Endometrial microvascular endothelial cells (primary cell): ENCODE measurements around the gene MCTP1. TPM values are rescaled to one million over a fixed set of nuclear protein-coding genes. Genes with fewer than 3 reads are reported as not detected.

Experiments used
- in situ Hi-C: cut with HindIII; loops from 2 replicates; pipeline ENCODE4 v1.10.0; 2017; ENCODE audit warnings: low sequenced_read_pairs, low pct_unique_long_range_greater_than_20kb; ENCODE audit errors: inconsistent ontology term
- total RNA-seq: library from RNA; depleted of rRNA; stranded (reverse); fragments of >200 nt; gene quantifications from one replicate; pipeline ENCODE4 v1.2.3, GENCODE V29; 2015; ENCODE audit errors: inconsistent ontology term

Gene MCTP1
- total RNA-seq, 1 donor from 2014 or later: 53.8 TPM

DNA sequence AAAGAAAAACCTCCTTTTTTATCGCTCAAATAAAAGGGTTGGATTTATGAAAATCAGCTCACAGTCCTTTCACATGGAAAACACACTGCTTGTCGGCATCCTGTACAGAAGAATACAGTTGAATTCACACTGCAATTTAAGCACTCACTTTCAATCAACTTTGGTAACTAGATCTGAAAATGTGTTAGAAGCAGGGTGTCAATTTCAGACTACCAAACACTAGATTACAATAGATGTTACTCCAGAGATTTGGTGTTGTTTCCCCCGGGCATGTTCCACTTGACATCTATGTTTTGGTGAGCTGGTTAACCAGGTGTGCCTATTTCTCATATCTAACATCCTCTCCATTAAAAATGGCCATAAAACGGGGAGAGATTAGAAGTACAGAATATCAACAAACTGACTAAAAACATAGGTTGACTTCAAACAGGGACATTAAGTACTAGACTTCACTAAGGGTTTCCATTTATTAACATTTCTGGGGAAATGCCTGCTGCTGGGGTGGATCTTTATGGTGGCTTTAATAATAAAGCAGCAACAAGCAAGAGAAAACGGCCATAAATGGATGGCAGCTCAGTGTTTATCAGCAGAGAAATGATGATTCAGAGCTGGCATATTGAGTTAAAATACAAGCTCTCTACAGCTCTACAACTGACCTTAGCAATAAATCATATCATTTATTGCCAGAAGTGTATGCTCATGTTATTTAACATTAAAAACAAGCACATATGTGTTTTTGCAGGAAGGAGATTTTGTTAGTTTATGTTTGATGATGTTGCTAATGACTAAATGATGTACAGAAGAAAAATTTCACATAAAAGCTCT, 507.6 kb downstream of the MCTP1 start:
- in situ Hi-C loops: no loop called here

DNA sequence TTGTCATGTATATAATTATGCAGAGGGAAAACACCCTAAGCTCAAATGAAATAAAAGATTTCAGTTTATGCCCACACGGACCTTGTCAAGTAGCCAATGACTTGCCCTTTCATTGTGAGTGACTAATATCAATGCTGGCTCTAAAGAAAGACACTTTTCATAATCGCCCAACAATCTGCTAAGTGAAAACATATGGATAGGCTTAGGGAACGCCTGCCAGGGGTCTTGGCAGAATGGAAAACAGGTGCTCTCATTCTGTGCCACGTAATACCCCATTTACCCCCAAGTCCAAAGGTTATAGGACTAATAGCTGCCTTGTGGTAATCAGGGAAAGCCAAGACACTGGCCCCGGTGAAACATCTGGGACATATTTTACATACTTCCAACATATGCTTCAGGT, 508.7 kb downstream of the MCTP1 start:
- in situ Hi-C loops: no loop called here

DNA sequence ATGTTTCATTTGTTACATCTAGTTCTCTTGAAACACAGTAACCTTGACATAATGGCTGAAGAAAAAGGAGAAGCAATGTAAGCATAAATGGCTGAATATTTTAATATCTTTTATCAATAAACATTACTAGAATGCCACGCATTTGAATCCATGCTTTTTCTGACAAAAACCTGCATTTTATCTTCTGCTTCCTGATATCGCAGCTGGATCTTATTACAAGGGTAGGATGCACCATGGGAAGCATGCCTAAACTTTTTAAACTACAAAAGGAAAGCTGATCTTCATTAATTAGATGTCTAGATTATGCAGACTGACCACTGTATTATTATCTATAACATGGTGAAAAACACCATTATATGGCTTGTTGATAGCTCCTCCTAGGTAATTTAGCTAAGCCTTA, 509.8 kb downstream of the MCTP1 start:
- in situ Hi-C loops: no loop called here

DNA sequence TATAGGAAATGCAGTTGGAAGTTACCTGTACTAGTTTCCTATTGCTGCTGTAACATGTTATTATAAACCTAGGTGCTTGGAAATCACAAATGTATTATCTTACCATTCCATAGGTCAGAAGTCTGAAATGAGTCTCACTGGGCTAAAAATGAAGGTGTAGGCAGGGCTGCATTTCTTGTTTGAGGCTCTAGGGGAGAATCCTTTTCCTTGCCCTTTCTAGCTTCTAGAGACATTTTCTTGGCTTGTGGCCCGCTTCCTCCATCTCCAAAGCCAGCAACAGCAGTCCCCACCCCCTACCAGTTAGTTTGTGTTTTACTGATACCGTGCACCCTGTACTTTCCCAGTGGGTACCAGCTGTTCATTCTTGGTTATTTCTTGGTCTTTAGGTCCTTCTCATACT, 513.2 kb downstream of the MCTP1 start:
- in situ Hi-C loops: no loop called here

DNA sequence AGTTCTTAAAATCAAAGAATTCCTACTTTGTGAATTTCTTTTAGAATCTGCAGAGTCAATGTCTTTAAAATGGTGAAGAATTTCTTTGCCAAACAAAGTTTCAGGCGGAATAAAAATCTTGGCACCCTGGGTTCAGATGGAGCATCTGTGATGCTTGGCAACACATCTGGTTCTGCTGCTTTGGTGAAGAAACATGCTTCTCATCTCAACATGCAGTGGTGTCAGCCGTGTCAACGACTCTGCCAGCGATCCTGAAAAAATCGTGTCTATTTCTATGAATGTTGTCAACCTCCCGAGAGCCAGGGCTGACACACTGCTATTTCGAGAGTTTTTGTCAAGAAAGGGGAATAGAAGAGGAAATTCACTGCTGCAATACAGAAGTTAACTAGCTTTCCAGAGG, 514.9 kb downstream of the MCTP1 start:
- in situ Hi-C loops: no loop called here

DNA sequence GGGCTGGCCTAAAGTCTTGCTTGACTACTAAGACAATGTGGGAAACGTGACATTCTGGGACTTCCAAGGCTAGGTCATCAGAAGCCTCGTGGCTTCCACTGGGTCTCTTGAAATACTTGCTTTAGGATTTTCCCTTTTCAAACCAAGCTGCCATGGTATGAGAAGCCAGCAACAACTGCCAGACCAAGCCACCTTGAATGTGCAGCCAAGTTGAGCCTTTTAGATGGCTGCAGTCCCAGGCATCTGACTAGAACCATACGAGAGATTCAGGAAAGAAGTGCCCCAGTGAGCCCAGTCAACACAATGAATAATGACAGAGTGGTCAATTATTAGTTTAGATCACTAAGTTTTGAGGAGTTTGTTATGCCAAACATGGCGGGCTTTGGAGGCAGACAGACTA, 523.1 kb downstream of the MCTP1 start:
- in situ Hi-C loops: no loop called here

DNA sequence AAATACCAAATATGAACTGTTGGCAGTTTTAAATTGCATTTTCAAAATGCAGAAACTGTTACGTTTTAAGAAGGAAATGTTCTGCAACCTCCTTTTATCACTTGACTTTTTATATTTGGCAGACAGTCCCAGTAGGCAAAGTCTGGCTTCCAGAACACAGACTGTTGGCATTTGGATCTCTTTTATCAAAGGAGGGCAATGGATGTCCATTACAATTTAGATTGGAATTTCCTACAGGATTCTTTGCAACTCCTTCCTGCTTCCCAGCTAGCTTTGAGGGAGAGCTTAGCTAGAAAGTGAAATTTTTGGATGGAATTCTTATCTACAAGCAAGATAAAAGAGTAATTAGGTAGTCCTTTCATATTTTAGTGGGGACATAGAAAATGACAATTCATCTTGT, 523.8 kb downstream of the MCTP1 start:
- in situ Hi-C loops: no loop called here

DNA sequence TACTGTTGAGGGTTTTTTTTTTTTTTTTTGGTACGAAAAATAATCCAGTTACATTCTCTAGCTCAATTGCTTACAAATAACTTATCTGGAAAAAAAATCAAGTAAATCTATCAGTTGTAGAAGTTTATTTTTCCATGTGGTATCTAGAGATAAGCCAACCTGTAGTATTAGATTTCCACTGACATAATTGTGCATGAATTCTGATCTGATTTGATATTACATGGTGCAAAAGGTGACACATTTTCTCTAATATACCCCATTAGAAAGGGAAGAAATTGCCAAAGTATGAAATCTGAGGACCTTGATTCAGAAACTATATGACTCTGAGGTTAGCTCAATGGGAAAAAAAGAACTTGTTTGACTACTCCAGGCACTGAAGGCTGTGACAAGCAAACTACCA, 524.9 kb downstream of the MCTP1 start:
- in situ Hi-C loops: no loop called here

DNA sequence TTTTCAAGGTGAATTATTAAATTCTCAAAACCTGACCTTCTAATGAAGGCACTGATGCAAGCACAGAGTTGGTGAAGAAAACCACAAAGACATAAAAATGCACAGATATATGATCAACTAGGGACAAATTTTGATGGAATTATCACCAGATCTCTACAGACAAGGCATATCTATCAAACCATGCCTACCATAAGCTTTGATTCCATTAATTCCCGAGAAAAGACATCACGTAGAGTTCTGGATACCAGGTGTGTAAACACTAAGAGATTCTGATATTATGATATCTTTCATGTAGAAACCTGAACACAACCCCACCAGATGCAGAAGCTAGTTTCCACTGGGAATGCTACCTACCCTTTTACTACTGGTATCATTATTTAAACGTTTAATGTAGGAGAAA, 525.9 kb downstream of the MCTP1 start:
- in situ Hi-C loops: no loop called here

DNA sequence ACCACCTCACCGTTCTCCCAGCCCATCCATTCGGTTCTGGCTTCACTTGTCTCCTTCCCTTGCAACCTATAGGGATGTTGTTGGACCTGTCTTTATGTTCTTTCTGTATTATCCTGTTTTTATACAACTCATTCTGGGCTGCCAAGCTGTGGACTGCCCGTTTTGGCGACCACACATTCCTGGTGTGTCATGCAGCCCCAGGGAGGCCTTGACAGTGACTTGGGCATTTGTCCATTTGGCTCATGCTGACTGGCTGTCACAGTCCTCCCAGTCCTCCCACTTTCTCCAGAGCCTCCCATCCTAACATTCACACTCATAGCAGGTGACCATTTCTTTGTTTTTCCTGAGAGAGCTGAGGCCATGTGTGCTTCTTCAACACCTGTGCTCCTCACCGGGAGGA, 530.1 kb downstream of the MCTP1 start:
- in situ Hi-C loops: no loop called here

DNA sequence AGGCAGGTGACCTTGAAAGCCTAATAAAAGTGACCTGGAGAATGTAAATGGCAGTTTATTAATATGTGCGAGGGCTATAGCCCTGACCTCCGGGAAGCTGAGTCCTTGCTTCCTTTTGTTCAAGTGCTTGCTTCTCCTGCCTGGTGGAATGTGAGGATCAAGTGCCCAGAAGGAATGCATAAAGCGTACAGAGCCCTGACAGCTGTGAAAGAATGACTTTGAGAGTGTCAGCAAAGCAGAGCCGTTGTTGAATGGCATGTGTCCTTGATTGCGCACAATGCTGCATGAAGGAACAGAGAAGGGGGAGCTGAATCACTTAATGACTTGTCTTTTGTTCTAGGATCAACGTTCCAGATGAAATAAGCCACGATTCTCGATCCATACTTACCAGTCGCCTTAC, 533.4 kb downstream of the MCTP1 start:
- in situ Hi-C loops: no loop called here

DNA sequence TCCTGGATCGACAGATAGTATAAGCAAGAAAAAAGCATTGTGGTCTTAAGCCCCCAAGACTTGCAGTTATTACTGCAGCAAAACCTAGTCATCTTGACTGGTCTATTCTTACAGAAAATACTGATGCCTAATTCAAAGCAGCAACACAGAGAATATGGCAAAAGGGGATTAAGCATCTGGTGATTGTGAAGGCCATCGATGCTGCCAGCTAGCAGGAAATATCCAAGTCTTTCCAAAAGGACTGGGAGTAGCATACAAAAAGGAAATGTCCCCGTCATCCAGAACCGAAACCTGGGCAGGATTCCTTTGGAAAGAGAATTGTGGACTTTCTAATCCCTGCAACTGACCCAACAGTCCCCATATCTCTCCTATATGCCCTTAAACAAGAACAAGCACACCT, 534.2 kb downstream of the MCTP1 start:
- in situ Hi-C loops: no loop called here

DNA sequence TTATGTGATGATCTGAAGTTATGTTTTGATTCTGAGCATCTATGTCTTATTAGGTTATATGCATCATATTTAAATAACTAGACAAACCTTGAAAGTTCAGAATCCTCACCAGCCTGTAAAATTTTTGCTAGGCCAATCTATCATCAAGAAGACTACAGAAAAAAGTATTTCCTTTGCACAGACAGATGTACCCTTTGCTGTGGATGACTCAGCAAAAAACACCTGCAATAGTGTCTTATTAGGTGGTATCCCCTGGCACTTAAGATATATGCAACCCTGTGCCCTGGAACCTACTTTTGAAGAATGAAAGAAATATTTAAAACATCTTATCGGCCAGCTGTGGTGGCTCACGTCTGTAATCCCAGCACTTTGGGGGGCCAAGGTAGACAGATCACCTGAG, 535.9 kb downstream of the MCTP1 start:
- in situ Hi-C loops: no loop called here

DNA sequence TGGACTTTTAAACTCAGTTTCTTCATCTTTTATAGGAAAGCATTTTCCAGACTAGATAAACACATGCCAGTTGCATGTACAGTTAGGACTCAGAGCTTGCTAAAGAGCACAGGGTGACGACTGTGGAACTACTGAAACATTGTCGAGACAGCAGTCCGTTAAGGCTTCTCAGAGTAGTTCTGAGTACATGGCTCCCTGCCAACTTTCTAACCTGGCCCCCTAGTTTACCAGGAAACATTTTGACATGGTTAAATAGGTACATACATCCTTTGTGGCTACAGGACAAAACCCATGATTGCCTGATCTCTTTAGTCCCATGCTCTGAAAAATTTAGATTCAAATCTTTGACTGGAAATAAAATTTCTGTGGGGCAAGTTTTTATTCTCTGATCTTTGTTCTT, 536.7 kb downstream of the MCTP1 start:
- in situ Hi-C loops: no loop called here

DNA sequence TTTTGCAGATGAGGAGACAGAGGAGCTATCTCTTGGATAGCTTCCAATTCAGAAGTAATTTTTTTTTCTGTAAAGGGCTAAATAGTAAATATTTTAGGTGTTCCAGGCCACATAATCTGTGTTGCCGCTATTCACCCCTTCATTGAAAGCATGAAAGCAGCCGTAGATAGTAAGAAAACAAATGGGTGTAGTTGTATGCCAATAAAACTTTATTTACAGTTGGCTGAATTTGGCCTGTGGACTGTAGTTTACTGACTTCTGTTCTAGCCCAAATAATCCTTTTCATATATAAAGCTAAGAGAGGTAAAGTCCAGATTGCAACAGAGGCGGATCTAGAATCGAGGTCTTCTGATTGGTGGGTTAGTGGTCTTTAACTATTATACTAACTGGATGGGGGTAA, 537.5 kb downstream of the MCTP1 start:
- in situ Hi-C loops: no loop called here

DNA sequence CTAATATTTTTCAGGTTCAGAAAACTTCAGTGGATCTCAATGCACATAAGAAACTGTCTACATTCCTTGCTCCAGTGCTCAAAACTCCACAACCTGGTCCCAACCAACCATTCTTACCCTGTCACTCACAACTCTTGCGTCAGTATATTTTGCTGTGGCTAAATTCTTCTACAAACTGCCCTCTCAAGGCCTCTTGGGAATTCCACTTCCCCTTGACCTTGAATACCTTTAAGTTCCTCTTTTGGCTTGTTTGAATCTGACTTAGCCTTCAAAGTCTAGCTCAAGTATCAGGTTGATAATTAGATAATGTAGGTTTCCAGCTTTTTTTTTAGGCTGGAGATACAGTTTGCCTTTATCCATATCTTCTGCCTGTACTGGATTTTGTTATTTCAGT, 538.2 kb downstream of the MCTP1 start:
- in situ Hi-C loops: no loop called here

DNA sequence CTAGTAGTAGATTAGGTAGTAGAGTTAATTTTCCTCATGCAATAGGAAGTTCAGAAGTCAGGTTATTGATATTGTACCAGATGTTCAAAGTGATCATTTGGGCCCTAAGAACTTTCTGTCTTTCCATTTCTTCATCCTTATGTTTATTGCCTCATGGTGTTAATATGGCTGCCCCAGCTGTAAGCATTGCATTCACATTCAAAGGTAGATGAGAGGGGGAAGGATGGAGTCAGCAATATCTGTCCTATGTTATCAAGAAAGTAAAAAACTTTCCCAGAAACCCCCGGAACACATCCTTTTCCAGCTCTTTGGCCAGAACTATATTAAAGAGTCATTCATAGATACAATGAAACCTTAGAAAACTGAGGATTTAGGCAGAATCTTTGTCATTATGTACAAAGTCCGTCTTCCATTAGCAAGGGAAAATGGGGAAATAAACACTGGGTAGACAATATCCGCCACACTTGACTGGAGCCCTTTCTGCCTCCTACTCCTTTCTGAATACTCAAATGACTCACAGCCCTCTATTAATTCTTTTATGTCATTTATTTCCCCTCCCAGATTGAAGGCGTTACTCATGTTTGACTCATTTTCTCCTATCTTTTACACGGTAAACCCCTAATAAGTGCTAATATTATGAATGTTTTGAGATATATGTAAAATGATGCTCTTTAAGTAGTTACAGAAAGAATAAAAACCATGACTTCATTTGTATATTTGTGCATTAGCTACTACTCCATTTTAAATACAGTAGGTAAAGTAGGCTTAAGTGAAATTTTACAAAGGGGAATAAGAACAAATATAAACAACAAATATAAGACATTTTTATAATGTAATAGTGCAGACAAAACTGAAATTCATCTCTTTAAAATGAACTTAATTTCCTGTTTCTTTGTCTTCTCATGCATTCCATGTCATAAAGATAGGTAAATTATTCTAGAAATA, 538.8 kb downstream of the MCTP1 start:
- in situ Hi-C loops: no loop called here

DNA sequence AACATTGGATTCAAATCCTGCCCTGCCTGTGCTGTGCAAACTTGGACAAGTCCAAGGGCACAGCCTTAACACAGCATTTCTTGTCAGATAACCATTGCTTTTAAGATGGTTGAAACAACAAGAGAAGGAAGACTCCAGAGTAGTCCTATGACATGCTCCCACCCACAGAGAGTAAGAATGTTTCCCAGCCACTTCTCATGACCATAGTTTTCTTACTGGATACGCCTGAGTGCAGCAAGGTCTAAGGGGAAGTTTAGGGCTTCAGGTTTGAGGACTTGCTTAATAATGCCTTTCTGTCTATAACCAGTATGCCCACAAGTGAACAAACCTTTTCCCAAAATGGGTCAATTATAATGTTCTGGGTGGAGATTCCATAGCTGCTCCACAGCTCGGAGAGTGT, 540.0 kb downstream of the MCTP1 start:
- in situ Hi-C loops: no loop called here

DNA sequence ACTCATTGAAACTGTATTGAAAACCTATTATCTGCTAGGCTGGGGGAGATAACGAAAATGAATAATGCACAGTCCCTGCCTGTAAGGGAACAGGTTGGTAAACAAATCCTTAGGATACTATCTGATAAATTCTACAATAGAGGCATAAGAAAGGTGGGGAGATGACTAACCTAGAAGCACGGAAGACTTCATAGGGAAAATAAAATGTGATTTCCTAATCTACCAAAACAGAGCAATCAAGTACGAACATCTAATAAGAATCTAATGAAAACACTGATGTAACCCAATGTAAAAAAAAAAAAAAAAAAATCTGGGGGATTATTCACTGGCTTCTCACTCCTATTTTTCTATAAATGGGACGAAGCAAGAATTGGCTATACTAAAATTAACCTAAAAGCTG, 542.0 kb downstream of the MCTP1 start:
- in situ Hi-C loops: no loop called here

DNA sequence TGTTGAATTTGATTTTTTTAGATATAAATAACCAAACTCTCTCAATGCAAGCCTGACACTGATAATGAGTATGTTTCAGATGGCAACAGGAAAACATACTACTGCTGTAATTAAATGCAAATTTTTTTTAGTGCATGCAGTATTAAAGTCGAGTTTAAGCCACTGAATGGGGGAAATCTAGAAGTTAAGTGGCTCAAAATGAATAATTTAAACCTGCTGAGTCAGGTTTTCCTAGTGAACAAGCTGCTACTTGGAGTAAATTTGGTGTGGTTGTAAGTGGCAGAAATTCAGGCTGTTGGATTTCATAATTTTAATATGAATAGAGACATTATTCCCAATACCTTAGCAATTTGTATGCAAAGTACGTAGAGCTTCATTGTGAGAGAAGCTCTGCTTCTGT, 544.6 kb downstream of the MCTP1 start:
- in situ Hi-C loops: no loop called here
